ENCODE data around the gene ERICH3. TPM values are rescaled to one million over a fixed set of nuclear protein-coding genes. Genes with fewer than 3 reads are reported as not detected.

Gene ERICH3
- total and polyA plus RNA-seq, 4 donors = 0.04 to 0.08 (median 0.05) TPM

GRCh38 chr1:74596717-74597116 lies 76.9 kb downstream of the ERICH3 start:
- TF ChIP-seq YY1 (IDR thresholded peaks at IDR 0.05) (no peak), SP1 (IDR thresholded peaks at IDR 0.05) (no peak), HNF4A (conservative IDR thresholded peaks at IDR 0.05) (no peak)
- Histone ChIP-seq H3K4me3 (ENCODE audit: low read depth in 1 of 3, low read length in 3 of 3) (no peak overlapping the region), H3K36me3 (ENCODE audit: control insufficient read depth in 4 of 4, insufficient read depth in 3 of 4, low read depth in 1 of 4, low read length in 3 of 4) (no peaks in the 10 kb centered on the region), H3K4me1 (ENCODE audit: control insufficient read depth in 4 of 4, insufficient read depth in 4 of 4, low read length in 3 of 4) (peaks cover 3 to 16% (median 14%) of the 10 kb centered on the region in 4 donors), H3K27ac (ENCODE audit: low read depth in 1 of 2, low read length in 2 of 2) (no peak overlapping the region), H3K27me3 (ENCODE audit: control insufficient read depth in 4 of 4, insufficient read depth in 4 of 4, low read length in 3 of 4) (no peaks in the 10 kb centered on the region), H3K9ac (ENCODE audit: low read depth in 1 of 2, low read length in 2 of 2) (no peak overlapping the region), H3K9me3 (ENCODE audit: control insufficient read depth in 4 of 4, low read length in 3 of 4) (no peaks in the 10 kb centered on the region)
- WGBS = 61% methylated on average over 2 of the region's 2 CpGs
- DNase-seq (ENCODE audit: low spot score) = no peak

DNA sequence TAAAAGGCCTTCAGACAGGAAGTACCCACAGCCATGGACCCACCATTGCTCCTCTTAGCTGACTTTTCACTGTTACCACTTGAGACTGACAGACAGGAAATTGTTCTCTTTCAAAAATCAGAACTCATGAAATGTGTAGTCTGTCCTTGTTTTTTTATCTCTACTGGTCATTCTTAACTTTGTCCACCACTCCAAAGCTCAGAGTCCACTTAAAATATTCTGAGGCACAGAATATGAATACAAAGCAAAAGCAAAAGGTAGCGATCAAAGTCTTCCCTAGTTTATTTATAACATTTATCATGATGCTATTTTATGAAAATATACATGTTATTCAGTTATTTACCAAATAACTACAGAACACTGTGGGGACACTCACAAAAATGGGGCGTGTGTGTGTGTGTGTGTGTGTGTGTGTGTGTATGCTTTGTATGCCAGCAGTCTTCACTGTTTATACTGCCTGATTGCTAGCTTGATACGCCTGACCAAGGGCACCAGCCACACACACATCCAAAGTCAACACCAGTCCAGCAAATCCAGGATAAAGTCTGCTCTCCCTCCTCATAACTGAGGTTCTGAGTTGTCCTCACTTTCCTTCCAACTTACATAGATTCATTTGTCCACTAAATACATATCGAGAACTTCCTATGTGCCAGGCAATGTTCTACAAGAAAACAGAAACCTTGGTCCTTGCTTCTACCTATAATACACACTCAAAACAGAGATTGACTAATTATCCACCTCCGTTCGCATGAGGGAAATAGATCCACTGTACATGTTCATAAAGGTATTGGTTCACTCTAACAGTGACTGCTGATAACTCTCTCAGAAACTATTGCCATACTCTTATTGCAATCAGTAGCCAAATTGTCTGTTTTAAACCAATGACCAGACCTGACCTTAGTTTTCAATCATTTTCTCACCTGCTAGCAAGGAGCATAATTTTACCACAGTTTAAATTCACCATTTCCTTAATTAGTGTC lies 79.4 kb downstream of the ERICH3 start:
- 32% methylated on average over 6 of the region's 6 CpGs for WGBS
- TF ChIP-seq, protein P1, sequence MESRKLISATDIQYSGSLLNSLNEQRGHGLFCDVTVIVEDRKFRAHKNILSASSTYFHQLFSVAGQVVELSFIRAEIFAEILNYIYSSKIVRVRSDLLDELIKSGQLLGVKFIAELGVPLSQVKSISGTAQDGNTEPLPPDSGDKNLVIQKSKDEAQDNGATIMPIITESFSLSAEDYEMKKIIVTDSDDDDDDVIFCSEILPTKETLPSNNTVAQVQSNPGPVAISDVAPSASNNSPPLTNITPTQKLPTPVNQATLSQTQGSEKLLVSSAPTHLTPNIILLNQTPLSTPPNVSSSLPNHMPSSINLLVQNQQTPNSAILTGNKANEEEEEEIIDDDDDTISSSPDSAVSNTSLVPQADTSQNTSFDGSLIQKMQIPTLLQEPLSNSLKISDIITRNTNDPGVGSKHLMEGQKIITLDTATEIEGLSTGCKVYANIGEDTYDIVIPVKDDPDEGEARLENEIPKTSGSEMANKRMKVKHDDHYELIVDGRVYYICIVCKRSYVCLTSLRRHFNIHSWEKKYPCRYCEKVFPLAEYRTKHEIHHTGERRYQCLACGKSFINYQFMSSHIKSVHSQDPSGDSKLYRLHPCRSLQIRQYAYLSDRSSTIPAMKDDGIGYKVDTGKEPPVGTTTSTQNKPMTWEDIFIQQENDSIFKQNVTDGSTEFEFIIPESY (IDR thresholded peaks at IDR 0.05) = peak; percentile 80
- TF ChIP-seq, protein P2, sequence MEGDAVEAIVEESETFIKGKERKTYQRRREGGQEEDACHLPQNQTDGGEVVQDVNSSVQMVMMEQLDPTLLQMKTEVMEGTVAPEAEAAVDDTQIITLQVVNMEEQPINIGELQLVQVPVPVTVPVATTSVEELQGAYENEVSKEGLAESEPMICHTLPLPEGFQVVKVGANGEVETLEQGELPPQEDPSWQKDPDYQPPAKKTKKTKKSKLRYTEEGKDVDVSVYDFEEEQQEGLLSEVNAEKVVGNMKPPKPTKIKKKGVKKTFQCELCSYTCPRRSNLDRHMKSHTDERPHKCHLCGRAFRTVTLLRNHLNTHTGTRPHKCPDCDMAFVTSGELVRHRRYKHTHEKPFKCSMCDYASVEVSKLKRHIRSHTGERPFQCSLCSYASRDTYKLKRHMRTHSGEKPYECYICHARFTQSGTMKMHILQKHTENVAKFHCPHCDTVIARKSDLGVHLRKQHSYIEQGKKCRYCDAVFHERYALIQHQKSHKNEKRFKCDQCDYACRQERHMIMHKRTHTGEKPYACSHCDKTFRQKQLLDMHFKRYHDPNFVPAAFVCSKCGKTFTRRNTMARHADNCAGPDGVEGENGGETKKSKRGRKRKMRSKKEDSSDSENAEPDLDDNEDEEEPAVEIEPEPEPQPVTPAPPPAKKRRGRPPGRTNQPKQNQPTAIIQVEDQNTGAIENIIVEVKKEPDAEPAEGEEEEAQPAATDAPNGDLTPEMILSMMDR (IDR thresholded peaks at IDR 0.05; ENCODE audit: low read depth, low read length, missing input control) = no peak
- TF ChIP-seq TAF1 (conservative IDR thresholded peaks at IDR 0.05) = peak; percentile 44
- TF ChIP-seq, protein P3, sequence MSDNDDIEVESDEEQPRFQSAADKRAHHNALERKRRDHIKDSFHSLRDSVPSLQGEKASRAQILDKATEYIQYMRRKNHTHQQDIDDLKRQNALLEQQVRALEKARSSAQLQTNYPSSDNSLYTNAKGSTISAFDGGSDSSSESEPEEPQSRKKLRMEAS (IDR thresholded peaks at IDR 0.05) = peak; percentile 66
- TF ChIP-seq FOXA1 (IDR thresholded peaks at IDR 0.05) = peak; percentile 98
- TF ChIP-seq NR2F2 (IDR thresholded peaks at IDR 0.05) = no peak
- peak; percentile 96 for TF ChIP-seq SP1 (IDR thresholded peaks at IDR 0.05)
- TF ChIP-seq HNF4G (IDR thresholded peaks at IDR 0.05) = peak; percentile 83
- peak; percentile 96 to 99 for TF ChIP-seq HNF4A (conservative IDR thresholded peaks at IDR 0.05)
- TF ChIP-seq, protein P4, sequence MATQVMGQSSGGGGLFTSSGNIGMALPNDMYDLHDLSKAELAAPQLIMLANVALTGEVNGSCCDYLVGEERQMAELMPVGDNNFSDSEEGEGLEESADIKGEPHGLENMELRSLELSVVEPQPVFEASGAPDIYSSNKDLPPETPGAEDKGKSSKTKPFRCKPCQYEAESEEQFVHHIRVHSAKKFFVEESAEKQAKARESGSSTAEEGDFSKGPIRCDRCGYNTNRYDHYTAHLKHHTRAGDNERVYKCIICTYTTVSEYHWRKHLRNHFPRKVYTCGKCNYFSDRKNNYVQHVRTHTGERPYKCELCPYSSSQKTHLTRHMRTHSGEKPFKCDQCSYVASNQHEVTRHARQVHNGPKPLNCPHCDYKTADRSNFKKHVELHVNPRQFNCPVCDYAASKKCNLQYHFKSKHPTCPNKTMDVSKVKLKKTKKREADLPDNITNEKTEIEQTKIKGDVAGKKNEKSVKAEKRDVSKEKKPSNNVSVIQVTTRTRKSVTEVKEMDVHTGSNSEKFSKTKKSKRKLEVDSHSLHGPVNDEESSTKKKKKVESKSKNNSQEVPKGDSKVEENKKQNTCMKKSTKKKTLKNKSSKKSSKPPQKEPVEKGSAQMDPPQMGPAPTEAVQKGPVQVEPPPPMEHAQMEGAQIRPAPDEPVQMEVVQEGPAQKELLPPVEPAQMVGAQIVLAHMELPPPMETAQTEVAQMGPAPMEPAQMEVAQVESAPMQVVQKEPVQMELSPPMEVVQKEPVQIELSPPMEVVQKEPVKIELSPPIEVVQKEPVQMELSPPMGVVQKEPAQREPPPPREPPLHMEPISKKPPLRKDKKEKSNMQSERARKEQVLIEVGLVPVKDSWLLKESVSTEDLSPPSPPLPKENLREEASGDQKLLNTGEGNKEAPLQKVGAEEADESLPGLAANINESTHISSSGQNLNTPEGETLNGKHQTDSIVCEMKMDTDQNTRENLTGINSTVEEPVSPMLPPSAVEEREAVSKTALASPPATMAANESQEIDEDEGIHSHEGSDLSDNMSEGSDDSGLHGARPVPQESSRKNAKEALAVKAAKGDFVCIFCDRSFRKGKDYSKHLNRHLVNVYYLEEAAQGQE (IDR thresholded peaks at IDR 0.05) = peak; percentile 90
- peak in 1 of 2 donors; percentile 50 for TF ChIP-seq JUND (IDR thresholded peaks at IDR 0.05)
- no peak for TF ChIP-seq GABPA (IDR thresholded peaks at IDR 0.05 in 1 of 2, conservative IDR thresholded peaks at IDR 0.05 in 1 of 2)
- TF ChIP-seq EGR1 (IDR thresholded peaks at IDR 0.05; ENCODE audit: low read depth in 2 of 2) = no peak
- TF ChIP-seq YY1 (IDR thresholded peaks at IDR 0.05) = peak; percentile 82
- TF ChIP-seq FOXA2 (IDR thresholded peaks at IDR 0.05) = peak; percentile 100
- peak; percentile 57 to 69 for TF ChIP-seq RXRA (IDR thresholded peaks at IDR 0.05)
- peak in 1 of 2 donors; percentile 50 for TF ChIP-seq RAD21 (IDR thresholded peaks at IDR 0.05)
- no peak for TF ChIP-seq ATF3 (IDR thresholded peaks at IDR 0.05)
- peak; percentile 36 for DNase-seq (ENCODE audit: low spot score)
- peak overlapping the region; percentile 58 to 82 for H3K27ac ChIP-seq (ENCODE audit: low read depth in 1 of 2, low read length in 2 of 2)
- peak overlapping the region in 1 of 2 donors; percentile 78 for H3K9ac ChIP-seq (ENCODE audit: low read depth in 1 of 2, low read length in 2 of 2)
- H3K9me3 ChIP-seq (ENCODE audit: control insufficient read depth in 4 of 4, low read length in 3 of 4) = no peaks in the 10 kb centered on the region
- H3K27me3 ChIP-seq (ENCODE audit: control insufficient read depth in 4 of 4, insufficient read depth in 4 of 4, low read length in 3 of 4) = no peaks in the 10 kb centered on the region
- H3K36me3 ChIP-seq (ENCODE audit: control insufficient read depth in 4 of 4, insufficient read depth in 3 of 4, low read depth in 1 of 4, low read length in 3 of 4) = no peaks in the 10 kb centered on the region
- H3K4me3 ChIP-seq (ENCODE audit: low read depth in 1 of 3, low read length in 3 of 3) = peak overlapping the region in 2 of 3 donors; percentile 27 to 35
- H3K4me1 ChIP-seq (ENCODE audit: control insufficient read depth in 4 of 4, insufficient read depth in 4 of 4, low read length in 3 of 4) = peaks cover 3 to 16% (median 14%) of the 10 kb centered on the region in 4 donors

All from liver (tissue), 9 donors.